Liver (tissue), 3 donors: Measurements from ENCODE around the gene RARA.

Source experiments
- GABPA ChIP-seq, 2 donors: IDR thresholded peaks in 1 of 2; conservative IDR thresholded peaks in 1 of 2; 2 replicates each; pipeline ENCODE4 v1.6.1; 2016; ENCODE audit warnings: antibody characterized with exemption in 2 of 2, mild to moderate bottlenecking in 1 of 2, moderate library complexity in 1 of 2
- TAF1 ChIP-seq: conservative IDR thresholded peaks from 2 replicates; pipeline ENCODE4 v1.6.1; 2016; ENCODE audit warnings: antibody characterized with exemption, mild to moderate bottlenecking
- YY1 ChIP-seq: IDR thresholded peaks from 2 replicates; pipeline ENCODE4 v1.6.1; 2016; ENCODE audit warnings: antibody characterized with exemption, mild to moderate bottlenecking
- TF ChIP-seq, protein P1 (sequence below): fragments of 150-350 bp; IDR thresholded peaks from 2 replicates; pipeline ENCODE4 v1.5.1; 2017; ENCODE audit warnings: improper control_type of control experiment, low read depth, low read length; ENCODE audit not compliant: missing input control
- TF ChIP-seq, protein P2 (sequence below): IDR thresholded peaks from 2 replicates; pipeline ENCODE4 v1.6.1; 2016; ENCODE audit warnings: antibody characterized with exemption
- TF ChIP-seq, protein P3 (sequence below): IDR thresholded peaks from 2 replicates; pipeline ENCODE4 v1.6.1; 2016; ENCODE audit warnings: antibody characterized with exemption
- donor health status: healthy.
- donor health status: healthy.

DNA sequence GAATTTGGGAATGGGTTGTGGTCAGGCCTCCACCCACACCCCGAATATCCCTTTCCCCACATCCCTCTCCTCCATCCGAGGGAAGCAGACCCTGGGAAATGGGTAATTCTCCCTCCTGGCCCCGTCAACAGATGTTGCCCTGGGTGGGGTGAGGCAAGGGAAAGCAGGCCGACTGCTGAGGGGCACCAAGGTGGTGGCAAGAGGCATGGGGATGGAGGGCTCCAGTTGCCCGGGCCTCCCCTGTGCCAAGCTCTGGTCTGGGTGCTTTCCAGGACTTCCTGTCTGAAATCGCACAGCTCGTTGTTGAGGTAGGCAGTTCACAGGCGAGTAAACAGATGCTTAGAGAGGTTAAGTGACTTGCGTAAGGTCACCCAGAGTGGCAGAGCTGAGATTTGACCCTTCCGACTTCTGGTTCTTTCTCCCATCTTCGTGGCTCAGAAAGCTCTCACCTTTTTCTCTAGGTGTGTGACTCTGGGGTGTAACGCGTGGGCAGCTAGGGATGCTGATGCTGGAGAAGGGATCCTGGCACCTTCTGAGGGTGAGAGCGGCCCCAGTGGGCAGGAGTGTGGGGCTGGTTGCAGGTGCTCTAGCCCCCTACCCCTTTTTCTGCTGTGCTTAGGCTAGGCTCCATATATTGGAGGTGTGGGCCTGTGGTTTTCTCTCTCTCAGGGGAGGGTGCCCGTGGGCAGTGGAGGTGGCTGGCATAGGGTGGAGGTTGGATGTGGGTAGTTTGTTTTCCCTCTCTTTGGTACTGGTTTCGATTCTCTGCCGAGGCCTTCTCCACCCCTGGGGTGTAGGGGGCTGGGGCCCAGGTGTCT lies 17.2 kb downstream of the RARA start:
- TF ChIP-seq, protein P1, sequence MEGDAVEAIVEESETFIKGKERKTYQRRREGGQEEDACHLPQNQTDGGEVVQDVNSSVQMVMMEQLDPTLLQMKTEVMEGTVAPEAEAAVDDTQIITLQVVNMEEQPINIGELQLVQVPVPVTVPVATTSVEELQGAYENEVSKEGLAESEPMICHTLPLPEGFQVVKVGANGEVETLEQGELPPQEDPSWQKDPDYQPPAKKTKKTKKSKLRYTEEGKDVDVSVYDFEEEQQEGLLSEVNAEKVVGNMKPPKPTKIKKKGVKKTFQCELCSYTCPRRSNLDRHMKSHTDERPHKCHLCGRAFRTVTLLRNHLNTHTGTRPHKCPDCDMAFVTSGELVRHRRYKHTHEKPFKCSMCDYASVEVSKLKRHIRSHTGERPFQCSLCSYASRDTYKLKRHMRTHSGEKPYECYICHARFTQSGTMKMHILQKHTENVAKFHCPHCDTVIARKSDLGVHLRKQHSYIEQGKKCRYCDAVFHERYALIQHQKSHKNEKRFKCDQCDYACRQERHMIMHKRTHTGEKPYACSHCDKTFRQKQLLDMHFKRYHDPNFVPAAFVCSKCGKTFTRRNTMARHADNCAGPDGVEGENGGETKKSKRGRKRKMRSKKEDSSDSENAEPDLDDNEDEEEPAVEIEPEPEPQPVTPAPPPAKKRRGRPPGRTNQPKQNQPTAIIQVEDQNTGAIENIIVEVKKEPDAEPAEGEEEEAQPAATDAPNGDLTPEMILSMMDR: no peak
- peak in 1 of 2 donors; percentile 61 for TF ChIP-seq GABPA (IDR thresholded peaks at IDR 0.05 in 1 of 2, conservative IDR thresholded peaks at IDR 0.05 in 1 of 2)
- no peak for TF ChIP-seq YY1
- TF ChIP-seq, protein P2, sequence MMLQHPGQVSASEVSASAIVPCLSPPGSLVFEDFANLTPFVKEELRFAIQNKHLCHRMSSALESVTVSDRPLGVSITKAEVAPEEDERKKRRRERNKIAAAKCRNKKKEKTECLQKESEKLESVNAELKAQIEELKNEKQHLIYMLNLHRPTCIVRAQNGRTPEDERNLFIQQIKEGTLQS: no peak
- TF ChIP-seq, protein P3, sequence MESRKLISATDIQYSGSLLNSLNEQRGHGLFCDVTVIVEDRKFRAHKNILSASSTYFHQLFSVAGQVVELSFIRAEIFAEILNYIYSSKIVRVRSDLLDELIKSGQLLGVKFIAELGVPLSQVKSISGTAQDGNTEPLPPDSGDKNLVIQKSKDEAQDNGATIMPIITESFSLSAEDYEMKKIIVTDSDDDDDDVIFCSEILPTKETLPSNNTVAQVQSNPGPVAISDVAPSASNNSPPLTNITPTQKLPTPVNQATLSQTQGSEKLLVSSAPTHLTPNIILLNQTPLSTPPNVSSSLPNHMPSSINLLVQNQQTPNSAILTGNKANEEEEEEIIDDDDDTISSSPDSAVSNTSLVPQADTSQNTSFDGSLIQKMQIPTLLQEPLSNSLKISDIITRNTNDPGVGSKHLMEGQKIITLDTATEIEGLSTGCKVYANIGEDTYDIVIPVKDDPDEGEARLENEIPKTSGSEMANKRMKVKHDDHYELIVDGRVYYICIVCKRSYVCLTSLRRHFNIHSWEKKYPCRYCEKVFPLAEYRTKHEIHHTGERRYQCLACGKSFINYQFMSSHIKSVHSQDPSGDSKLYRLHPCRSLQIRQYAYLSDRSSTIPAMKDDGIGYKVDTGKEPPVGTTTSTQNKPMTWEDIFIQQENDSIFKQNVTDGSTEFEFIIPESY: no peak
- TF ChIP-seq TAF1: no peak
